Vagina (tissue), 2 donors: Measurements from ENCODE around the gene TEAD2. TPM values are rescaled to one million over a fixed set of nuclear protein-coding genes. Genes with fewer than 3 reads are reported as not detected.
"Not testable (repeated sequence)": the region's sequence is repeated elsewhere in the genome, so short reads cannot be mapped to it uniquely, and the experiment has no call there.

Source experiments
- DNase-seq, 2 donors: peaks; one replicate each; pipeline ENCODE4 v3.0.0-alpha.2; 2017; ENCODE audit errors: extremely low spot score in 2 of 2
- H3K27ac ChIP-seq: fragments of 200-600 bp; sonication (generic); one replicate; pipeline ENCODE4 v1.5.1; 2019
- H3K27me3 ChIP-seq: fragments of 200-600 bp; sonication (generic); one replicate; pipeline ENCODE4 v1.5.1; 2019
- H3K36me3 ChIP-seq, 2 donors: fragments of 200-600 bp; sonication (generic); one replicate each; pipeline ENCODE4 v1.5.1; 2017 to 2019
- H3K4me1 ChIP-seq: fragments of 200-600 bp; sonication (generic); one replicate; pipeline ENCODE4 v1.5.1; 2019
- H3K4me3 ChIP-seq, 2 donors: fragments of 200-600 bp; sonication (generic); 1 replicate in 1 of 2; 2 replicates in 1 of 2; pipeline ENCODE4 v1.5.1; 2016 to 2019
- H3K9me3 ChIP-seq: fragments of 200-600 bp; sonication (generic); one replicate; pipeline ENCODE4 v1.5.1; 2019
- POLR2A ChIP-seq, 2 donors: fragments of 450-650 bp; IDR thresholded peaks; one replicate each; pipeline ENCODE4 v1.6.1; 2017; ENCODE audit warnings: antibody characterized with exemption in 2 of 2, mild to moderate bottlenecking in 2 of 2, moderate library complexity in 2 of 2
- POLR2AphosphoS5 ChIP-seq, 2 donors: sonication (generic); formaldehyde crosslinking; IDR thresholded peaks; one replicate each; pipeline ENCODE4 v1.9.0; 2017; ENCODE audit warnings: antibody characterized with exemption in 2 of 2, mild to moderate bottlenecking in 2 of 2, low read depth in 1 of 2; ENCODE audit not compliant: insufficient read depth in 1 of 2
- intact Hi-C: fragments of 100-400 bp; cut with DNase I; formaldehyde crosslinking; loops from one replicate; pipeline ENCODE4 v1.15.1; 2023
- total RNA-seq: library from RNA; depleted of rRNA; stranded (reverse); fragments of >200 nt; gene quantifications from one replicate; pipeline ENCODE4 v1.2.3, GENCODE V29; 2016
- TF ChIP-seq, protein P1 (sequence below), 3 experiments: fragments of 450-650 bp in 2 of 3; fragments of 200-600 bp in 1 of 3; sonication (generic) in 1 of 3; IDR thresholded peaks; one replicate each; pipeline ENCODE4 v1.5.1; 2017 to 2019; ENCODE audit warnings: antibody characterized with exemption in 3 of 3, mild to moderate bottlenecking in 2 of 3, moderate library complexity in 2 of 3

TEAD2 gene
- total RNA-seq, 1 donor from 2014 or later: 20.4 TPM

DNA sequence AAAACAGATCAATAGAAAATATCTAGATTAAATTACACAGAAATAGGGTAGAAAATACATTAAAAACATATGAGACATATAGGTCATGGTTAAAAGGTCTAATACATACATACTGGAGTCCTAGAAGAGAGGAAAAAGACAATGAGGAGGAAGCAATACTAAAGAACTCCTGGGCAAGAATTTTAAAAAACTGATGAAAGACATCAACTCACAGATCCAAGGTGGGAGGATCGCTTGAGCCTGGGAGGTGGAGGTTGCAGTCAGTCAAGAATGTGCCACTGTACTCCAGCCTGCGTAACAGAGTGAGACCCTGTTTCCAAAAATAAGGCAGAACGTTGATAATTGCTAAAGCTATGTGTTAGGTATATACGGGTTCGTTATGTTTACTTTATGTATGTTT, 20.4 kb upstream of the TEAD2 start:
- intact Hi-C loops: no loop called here
- TF ChIP-seq, protein P1, sequence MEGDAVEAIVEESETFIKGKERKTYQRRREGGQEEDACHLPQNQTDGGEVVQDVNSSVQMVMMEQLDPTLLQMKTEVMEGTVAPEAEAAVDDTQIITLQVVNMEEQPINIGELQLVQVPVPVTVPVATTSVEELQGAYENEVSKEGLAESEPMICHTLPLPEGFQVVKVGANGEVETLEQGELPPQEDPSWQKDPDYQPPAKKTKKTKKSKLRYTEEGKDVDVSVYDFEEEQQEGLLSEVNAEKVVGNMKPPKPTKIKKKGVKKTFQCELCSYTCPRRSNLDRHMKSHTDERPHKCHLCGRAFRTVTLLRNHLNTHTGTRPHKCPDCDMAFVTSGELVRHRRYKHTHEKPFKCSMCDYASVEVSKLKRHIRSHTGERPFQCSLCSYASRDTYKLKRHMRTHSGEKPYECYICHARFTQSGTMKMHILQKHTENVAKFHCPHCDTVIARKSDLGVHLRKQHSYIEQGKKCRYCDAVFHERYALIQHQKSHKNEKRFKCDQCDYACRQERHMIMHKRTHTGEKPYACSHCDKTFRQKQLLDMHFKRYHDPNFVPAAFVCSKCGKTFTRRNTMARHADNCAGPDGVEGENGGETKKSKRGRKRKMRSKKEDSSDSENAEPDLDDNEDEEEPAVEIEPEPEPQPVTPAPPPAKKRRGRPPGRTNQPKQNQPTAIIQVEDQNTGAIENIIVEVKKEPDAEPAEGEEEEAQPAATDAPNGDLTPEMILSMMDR (IDR thresholded peaks at IDR 0.05): no peak
- TF ChIP-seq POLR2AphosphoS5 (IDR thresholded peaks at IDR 0.05; ENCODE audit: insufficient read depth in 1 of 2, low read depth in 1 of 2): no peak
- no peak for TF ChIP-seq POLR2A (IDR thresholded peaks at IDR 0.05)

DNA sequence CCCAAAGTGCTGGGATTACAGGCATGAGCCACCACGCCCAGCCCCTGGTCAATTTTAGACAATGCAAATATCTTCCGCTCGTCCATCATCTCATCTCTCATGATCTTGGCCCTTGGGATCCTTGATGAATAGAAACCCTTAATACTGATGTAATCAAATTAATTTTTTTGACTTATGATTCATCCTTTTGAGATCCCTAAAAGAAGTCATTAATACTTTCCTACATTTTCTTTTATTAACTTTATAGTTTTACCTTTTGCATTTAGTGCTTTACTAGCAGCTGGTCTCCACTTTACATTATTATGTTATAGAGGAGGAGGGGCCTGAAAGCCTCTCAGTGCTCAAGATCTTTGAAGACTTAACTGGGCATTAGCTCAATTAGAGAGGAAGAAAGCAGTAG, 18.2 kb upstream of the TEAD2 start:
- H3K9me3 ChIP-seq: no peaks in the 10 kb centered on the region
- TF ChIP-seq POLR2AphosphoS5 (IDR thresholded peaks at IDR 0.05; ENCODE audit: insufficient read depth in 1 of 2, low read depth in 1 of 2): no peak
- TF ChIP-seq, protein P1 (IDR thresholded peaks at IDR 0.05): no peak
- no peak for TF ChIP-seq POLR2A (IDR thresholded peaks at IDR 0.05)
- H3K36me3 ChIP-seq: no peaks in the 10 kb centered on the region
- H3K27ac ChIP-seq: no peak overlapping the region
- intact Hi-C loops: no loop called here
- H3K4me3 ChIP-seq: no peak overlapping the region
- H3K4me1 ChIP-seq: no peaks in the 10 kb centered on the region
- DNase-seq: no peak
- no peaks in the 10 kb centered on the region for H3K27me3 ChIP-seq

More for the DNA sequence above, 20.4 kb upstream of the TEAD2 start:
- no peak overlapping the region for H3K4me3 ChIP-seq
- H3K9me3 ChIP-seq: no peaks in the 10 kb centered on the region
- no peak overlapping the region for H3K27ac ChIP-seq
- H3K27me3 ChIP-seq: no peaks in the 10 kb centered on the region
- H3K4me1 ChIP-seq: no peaks in the 10 kb centered on the region
- no peaks in the 10 kb centered on the region for H3K36me3 ChIP-seq
- DNase-seq: no peak

DNA sequence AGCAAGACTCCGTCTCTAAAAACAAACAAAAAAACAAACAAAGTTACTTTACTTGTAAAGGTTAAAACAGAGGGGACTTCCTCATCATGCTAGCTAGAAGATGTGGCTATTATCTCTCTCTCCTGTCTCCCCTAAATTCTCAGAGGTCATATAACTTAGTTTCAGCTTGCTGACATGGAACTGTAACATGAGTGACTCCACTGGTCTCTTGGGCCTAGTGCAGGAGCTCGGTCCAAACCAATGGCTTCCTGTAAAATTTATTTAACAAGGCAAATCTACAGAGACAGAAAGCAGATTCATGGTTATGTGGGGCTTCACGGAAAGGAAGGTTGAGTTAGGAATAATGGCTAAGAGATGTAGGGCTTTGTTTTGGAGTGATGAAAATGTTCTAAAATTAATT, 16.3 kb upstream of the TEAD2 start:
- TF ChIP-seq, protein P1 (IDR thresholded peaks at IDR 0.05): no peak
- TF ChIP-seq POLR2A (IDR thresholded peaks at IDR 0.05) (no peak), POLR2AphosphoS5 (IDR thresholded peaks at IDR 0.05; ENCODE audit: insufficient read depth in 1 of 2, low read depth in 1 of 2) (no peak)
- intact Hi-C loops: no loop called here
- no peak for DNase-seq
- Histone ChIP-seq H3K27ac (no peak overlapping the region), H3K9me3 (no peaks in the 10 kb centered on the region), H3K4me3 (no peak overlapping the region), H3K36me3 (no peaks in the 10 kb centered on the region), H3K27me3 (no peaks in the 10 kb centered on the region), H3K4me1 (no peaks in the 10 kb centered on the region)

DNA sequence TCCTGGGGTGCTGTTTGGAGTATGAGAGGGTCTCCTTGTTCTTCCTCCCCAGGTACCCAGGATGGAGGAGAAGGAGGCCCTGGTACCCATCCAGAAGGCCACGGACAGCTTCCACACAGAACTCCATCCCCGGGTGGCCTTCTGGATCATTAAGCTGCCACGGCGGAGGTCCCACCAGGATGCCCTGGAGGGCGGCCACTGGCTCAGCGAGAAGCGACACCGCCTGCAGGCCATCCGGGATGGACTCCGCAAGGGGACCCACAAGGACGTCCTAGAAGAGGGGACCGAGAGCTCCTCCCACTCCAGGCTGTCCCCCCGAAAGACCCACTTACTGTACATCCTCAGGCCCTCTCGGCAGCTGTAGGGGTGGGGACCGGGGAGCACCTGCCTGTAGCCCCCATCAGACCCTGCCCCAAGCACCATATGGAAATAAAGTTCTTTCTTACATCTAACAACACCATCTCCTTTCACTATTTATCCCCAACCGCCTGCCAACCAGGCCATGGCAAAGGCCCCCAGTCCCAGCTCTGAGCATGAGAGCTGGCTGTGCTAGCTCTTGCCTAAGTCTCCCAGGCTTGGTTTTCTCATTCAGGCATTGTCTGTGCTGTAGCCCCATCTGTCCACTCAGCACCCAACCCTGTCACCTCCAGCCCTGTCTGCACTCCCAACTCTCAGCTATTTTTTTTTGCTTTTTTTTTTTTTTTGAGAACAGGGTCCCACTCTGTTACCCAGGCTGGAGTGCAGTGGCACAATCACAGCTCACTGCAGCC, 12.6 kb upstream of the TEAD2 start:
- Histone ChIP-seq H3K4me3 (no peak overlapping the region), H3K27ac (no peak overlapping the region), H3K9me3 (no peaks in the 10 kb centered on the region), H3K27me3 (no peaks in the 10 kb centered on the region), H3K4me1 (no peaks in the 10 kb centered on the region), H3K36me3 (no peaks in the 10 kb centered on the region)
- intact Hi-C loops: no loop called here
- no peak for DNase-seq
- TF ChIP-seq, protein P1 (IDR thresholded peaks at IDR 0.05): no peak
- TF ChIP-seq POLR2AphosphoS5 (IDR thresholded peaks at IDR 0.05; ENCODE audit: insufficient read depth in 1 of 2, low read depth in 1 of 2) (no peak), POLR2A (IDR thresholded peaks at IDR 0.05) (no peak)

DNA sequence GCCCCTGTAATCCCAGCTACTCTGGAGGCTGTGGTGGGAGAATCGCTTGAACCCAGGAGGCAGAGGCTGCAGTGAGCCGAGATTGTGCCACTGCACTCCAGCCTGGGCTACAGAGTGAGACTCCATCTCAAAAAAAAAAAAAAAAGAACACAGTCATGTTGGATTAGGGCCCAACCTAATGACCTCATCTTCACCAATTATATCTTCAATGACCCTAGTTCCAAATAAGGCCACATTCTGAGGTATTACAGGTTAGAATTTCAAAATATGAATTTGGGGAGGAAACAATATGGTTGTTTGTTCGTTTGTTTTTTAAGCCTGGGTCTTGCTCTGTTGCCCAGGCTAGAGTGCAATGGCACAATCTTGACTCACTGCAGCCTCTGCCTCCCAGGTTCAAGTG, 11.0 kb upstream of the TEAD2 start:
- intact Hi-C loops, H3K4me1 ChIP-seq, H3K27me3 ChIP-seq, DNase-seq, H3K36me3 ChIP-seq, H3K9me3 ChIP-seq, H3K4me3 ChIP-seq, H3K27ac ChIP-seq: not testable (repeated sequence)
